ENCODE results near the gene MRPL33.

Gene MRPL33

DNA sequence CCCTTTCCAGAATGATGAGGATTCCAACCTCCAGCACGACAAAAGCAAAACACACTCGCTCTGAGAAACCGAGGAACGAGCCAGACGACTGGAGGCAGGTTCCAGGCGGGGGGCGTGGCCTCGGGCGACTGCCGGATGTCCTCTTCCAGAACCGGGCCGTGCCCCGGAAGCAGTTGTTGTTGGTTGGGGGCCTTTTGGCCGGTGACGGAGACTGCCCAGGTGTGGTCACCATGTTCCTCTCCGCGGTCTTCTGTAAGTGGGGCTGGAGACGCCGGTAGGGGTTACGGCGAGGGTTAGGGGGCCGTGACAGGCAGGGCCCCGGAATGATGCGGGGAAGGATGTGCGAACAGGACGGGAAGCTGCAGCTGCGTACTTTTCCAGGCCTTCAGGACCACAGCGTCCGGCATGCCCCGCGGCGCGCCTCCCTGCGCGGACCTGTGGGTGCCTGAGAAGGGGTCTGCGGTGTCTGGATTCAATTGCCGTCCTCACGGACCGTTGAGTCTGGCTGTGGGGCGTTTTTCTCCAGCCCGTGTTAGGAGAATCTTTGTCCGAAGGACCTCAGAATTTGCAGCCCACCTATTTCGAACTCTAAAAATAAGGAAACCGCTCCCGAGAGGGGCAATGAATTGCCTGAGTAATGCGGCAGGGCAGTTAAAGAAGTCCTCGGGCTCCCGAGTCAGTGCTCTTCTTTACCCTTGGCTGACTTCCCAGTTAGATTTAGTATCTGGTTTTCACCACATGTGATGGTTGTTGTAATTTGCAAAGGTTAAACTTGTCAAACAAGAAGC lies at the start of gene MRPL33:
MRPL33 (plus strand) TSS at position 172 of the 788 bp plus-strand sequence; CDS start at position 231, 59 bp downstream.
- peak; percentile 84 to 90 for DNase-seq

DNA sequence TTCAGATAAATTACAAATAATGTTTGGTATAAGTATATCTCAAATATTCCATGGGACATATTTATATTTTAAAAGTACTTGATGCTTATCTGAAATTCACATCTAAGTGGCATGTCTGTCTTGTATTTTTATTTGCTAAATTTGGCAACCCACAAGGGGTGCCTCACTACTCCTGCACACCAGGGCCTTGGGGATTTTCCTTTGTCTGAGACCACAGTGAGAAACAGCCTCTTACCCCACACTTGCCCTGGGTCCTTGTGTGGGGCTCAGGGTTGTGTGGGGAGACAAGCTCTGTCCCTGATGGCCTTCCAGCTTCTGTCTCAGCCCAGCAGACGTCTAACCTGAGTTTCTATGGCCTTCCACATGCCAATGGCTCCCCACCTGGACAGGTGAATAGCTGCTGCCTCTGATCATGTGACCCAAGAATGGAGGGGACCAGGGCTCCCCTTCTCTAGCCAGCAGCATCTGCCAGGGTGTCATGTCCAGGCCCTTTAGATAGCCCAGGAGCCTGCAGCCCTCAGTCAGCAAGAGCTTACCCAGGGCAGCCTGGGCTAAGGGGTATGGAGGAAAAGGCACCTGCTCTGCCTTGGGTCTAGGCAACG lies 49.5 kb upstream of the MRPL33 start:
- DNase-seq, result no peak

DNA sequence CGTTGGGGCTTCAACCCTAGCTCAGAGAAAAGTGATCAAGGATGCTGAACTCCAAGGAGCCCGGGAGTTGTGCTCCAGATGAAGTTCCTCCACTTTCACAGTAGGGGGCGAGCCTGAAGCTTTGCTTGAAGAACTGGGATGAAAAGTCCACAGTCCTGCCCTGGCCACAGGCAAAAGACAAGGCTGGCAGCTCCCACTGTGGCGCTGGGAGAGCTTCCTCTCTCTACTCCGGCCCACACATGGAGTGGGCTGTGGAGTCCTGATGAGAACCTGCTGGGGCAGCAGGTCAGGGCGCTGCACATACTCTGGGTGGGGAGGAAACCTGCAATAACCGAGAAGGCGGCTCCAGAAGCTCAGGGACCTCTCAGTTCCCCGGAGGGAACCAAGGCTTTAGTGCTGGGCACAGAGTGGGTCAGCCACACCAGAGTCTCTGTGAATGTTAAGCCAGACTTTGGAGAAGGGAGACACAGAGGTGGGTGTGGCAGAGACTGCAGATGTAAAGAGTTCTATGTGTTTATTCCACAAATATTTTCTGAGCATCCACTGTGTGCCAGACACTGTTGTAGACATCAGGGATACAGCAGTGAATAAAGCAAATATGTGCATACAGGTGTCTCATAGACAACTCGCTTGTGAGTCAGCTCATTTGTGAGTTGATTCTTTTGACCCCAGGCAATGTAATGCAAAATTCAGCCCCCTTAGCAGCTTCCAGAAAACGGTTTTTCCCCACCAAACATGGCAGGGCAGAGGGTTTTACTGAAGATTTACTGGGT lies 48.0 kb upstream of the MRPL33 start:
- DNase-seq, result peak; percentile 70 to 82

DNA sequence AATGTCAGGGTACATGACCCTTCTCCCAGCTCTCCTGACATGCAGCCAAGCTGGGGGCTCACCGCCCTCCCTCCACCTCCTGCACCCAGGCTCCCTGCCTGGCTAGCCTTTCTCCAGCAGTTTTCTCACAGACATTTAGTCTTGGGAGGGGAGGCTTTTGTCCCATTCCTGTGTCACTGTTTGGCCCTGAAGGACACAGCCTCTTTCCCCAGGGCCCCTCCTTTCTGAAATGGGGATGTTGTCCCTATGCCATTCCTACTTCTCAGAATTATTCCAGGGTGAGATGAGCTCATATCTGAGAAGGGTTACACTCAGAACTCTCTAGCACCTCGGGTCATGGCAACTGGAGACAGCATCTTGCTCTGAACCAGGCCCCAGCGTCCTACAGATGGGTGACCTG lies 47.3 kb upstream of the MRPL33 start:
- no peak for DNase-seq

DNA sequence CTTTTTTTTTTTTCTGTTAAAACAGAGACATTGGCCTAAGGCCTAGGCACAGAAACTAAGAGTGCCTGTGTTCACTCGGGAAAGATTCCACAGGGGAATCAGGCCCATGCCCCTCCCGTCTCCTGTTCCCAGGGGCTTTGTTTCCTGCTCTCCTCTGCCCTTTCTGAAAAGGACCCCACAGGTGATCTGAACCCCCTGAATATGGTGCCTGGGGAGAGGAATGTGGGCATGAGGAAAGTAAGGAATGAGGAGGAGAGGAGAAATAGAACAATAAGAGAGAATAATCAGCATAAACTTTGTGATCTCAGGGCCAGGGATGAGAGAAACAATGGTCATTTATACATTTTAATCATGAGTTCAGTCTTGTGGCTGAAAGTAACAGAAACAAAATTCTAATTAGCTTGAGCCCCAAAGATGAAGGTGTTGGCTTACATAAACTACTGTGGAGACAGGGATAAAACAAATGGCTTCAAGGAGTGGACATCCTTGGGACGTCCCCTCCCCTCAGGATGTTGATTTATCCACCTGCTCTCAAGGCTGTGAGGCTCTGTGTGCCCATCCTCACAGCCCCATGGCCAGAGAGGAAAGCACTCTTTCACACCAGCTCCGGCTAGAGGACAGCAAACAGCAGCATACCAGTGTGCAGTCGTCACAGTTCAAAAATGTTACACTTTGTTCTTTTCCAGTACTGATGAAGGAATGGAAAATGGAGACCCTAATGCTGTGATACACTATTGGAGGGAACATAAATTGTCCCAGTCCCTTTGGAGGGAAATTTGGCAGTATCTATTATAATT lies 46.4 kb upstream of the MRPL33 start:
- no peak for DNase-seq

DNA sequence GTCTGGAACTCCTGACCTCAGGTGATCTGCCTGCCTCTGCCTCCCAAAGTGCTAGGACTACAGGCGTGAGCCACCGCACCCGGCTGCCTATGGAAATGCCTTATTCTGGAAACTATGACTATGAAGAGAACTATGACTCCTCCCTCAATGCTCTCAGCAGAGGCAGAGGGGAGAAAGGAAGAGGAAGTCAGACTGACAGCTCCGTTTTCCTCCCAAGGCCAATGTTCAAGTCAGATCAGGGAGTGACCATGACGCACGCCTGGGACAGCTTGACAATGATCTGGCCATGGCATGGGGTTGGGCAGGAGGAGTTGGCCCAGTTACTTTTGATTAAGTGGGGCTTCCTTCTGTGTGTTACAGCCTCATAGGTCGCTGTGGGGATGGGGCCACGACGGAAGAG lies 44.3 kb upstream of the MRPL33 start:
- DNase-seq, result peak; percentile 78 to 80

DNA sequence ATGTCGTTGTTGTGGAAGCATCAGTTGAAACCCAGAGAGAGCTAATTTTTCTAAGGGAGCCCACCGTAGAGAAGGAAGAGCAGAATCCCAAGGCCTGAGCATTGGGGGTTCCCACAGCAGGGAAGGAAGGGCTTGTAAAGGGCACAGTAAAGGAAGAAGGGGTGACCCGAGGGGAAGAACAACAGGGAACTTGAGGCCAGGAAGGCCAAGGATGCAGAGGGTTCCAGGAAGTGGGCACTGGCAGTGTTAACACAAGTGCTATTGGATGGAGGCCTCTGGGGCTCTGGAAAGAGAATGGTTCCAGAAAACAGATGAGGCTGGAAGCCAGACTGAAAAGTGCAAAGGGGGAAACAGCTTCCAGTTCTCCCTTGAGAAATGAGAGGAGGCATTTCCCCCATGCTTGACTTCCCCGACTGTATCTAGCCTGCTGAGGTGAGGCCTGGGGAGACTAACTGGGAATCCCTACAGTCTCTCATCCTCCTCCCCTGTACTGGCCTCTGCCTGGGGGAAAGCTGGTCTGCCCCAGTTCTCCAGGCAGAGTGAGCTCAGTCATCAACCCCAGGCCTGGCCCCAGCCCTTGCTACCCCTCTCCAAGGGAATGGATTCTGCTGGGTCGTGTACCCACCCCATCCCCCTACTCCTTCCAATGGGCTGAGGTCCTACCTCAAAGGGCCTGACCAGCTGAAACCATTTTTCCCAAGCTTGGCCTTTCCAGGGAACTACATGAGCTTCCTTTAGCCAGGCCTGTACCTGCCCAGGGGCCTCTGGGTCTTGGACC lies 43.2 kb upstream of the MRPL33 start:
- no peak for DNase-seq

DNA sequence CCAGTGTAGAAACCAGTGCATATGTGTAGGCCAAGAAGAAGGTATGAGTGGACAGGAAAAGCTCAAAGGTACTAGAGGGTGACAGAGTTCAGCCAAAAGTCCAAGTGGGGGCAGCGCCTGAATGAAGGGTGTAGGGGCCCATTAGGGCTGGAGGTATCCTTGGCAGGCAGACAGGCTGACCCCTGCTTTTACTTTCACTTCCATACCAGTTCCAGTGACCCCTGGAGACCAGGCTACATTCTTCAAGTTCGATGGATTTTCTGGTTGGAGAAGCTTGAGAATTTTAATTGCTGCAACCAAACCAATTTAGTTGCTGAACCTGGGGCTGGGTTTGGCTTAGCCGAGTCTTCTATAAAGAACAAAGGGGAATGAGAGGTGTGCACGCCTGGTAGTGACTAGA lies 42.3 kb upstream of the MRPL33 start:
- no peak for DNase-seq

DNA sequence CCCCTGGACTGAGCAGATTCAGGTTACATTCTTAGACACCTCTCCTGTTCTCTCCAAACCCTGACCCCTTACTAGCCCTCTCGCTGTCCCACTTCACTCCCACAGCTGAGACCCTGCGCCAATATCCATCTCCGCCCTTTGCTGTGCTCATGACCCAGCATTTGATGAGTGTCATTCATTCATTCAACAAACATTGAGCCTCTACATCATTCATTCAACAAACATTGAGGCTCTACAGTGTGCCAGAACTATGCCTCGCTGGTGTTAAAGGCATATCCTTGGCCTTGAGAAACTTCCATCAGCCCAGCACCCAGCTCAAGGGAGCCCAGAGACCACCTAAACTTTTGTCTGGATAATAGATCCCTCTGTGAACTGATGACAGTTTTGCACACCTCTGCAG lies 41.9 kb upstream of the MRPL33 start:
- DNase-seq, result no peak

DNA sequence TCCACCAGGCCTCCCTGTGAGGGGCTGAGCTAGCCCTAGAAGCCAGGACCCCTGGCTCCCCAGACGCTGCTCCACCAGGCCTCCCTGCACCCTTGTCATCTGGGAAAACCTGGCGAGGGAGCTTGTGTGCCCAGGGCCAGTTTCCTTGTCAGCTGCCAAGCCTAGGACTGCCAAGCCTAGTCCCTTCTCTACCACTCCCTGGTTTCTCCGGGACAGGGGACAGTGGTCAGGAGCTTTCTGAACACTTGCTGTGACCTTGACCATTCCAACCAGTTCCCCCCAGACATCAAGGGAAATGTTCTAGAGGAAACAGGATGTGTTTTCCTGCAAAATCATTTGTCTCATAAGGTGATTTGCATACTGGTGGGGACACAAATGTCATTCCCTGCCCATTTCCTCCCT lies 41.3 kb upstream of the MRPL33 start:
- no peak for DNase-seq

DNA sequence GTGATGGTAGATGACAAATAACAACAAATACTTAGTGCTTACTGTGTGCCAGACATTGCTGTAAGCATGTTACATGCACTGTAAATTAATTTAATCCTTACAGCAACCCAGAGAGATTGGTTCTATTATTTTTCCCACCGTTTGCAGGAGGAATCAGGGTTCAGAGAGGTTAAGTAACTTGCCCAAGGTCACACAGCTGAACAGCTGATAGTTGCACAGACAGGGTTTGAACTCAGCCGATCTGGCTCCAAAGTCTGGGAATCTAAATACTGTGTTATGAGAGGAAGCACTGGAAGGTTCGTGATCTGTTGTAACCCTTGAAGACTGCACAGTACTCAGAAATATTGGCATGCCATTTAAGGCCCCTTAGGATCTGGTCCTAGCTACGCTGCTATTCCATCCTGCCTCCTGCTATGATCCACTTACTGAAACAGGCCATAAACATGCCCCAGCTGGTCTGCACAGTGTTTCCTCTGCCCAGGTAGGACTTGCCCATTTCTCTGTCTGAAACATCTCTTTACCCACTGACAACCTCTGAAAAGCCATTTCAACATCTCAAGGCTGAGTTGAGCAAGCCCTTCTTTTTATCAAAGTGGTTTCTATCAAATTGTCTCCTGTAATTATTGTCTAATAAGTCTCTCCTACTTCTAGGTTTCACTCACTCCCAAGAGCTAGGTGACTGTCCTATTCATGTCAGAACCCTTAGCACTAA lies 40.4 kb upstream of the MRPL33 start:
- DNase-seq, result no peak

DNA sequence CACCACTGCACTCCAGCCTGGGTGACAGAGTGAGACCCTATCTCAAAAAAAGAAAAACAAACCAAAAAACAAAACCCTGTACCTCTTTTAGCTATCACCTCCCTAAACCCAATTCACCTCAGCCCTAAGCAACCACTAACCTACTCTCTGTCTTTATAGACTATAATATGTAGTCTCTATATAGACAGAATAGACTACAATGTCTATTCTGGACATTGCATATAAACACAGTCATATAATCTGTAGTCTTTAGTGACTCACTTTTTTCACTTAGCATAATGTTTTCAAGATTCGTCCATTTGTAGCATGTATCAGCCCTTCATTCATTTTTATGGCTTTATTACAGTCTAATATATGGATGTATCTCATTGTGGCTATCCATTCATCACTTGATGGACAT lies 37.2 kb upstream of the MRPL33 start:
- DNase-seq, result no peak

DNA sequence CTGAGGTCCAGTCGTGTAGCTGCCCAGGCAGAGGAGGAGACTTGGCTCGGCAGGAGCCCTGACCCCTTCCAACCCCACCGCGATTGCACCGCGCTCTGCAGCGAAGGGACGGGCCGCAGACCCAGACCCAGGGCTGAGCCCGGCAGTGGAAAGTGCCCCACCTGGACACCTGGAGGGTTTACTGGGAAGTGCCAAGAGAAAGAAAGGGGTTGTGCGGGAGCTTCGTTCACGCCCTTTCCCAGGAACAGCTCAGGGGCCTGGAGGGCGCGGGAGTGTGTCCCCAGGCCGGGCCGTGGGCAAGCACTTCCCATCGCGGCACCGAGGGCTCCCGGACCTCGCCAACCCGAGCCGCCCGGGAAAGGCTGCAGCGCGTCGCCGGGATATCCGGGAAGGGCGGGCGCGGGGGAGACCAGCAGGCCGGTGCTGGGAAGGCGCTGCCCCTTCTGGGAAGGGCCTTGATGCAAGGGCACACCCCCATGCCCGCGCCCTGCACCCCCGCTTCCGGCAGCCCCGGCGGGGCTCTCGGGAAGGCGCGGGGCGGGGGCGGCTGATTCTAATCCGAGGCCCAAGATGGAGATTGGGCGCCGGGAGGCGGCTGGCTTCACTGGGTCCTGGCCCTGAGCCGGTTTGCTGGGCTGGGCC lies 36.1 kb upstream of the MRPL33 start:
- peak; percentile 54 to 56 for DNase-seq

DNA sequence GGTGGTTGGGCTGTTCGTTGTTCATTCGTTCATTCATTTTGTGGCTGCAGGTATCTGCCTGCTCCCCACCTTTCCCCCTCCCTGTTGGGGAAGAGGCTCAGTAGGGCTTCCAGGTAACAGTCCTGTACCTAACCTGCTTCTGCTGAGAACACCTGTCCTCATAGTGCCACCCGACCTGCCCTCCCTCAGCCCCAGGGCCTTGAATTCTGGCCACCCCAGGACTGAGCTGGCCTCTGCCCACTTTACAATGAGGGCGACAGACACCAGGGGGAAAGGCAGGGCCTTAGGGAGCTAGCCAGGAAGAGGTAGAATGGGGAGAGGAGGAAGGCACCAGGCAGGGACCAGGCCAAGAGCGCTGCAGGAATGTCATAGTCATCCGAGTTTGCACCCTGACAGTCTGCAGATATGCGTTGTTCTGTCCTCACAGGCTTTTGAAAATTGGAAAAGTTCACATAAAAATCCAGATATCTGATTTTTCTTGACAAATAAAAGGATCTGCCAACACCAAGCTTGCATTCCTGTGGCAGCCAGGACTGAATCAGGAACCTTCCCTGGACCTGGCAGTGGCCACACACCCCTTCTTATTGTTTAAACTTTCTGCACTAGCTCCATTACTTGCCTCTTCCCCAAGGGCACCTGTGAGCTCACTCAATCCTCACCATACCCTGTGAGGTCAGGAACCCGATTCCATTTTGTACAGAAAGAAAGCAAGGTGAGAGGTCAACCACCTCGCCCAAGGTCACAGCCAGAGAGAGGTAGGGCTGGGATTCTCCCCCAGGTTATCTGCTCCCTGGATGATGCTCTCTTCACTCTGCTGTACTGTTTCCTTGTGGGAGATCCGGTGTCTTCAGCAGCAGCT lies 35.3 kb upstream of the MRPL33 start:
- no peak for DNase-seq

DNA sequence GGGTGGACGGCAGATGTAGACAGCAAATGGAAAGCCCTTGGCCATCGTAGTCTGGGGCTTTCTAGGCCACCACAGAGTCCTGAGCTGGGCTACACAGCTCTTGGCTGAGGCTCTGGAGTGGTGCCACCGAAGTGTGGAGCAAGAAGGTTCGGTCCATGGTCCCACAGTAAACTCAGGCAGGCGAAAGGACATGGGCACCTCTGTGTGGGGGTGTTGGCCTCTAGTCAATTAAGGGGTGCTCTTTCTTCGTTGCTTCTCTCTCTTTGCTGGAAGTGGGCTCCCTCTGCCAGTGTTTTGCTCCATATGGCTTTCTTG lies 34.7 kb upstream of the MRPL33 start:
- DNase-seq, result no peak

DNA sequence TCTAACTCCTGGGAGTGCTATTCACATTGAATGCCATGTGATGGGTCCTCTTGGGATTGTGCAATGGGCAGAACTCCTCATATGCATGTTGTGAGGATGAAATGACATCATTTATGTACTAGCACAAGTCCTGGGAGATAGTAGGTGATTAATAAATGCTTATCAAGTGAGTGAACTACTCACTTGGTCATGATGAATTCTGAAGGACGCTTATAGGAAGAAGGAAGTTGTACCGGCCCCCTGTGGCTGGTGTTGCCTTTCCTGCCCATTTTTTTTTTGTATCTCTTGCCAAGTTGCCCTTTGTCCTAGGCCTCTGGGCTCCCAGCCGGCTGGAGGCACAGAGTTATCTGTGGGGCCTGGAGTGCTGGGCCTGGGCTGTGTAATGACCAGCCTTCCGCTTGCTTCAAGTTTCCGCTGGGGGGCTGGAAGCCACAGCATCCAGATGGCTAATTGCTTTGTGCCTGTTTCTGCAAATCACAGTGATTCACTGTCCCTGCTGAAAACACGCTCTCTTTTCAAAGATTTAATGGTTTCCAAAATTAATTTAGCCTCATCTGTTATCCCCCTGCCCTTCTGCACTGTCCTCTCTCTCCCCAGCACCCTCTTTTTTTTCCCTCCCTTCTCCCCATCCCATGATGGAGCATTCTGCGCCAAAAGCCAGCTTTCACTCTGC lies 33.7 kb upstream of the MRPL33 start:
- peak; percentile 41 to 53 for DNase-seq

DNA sequence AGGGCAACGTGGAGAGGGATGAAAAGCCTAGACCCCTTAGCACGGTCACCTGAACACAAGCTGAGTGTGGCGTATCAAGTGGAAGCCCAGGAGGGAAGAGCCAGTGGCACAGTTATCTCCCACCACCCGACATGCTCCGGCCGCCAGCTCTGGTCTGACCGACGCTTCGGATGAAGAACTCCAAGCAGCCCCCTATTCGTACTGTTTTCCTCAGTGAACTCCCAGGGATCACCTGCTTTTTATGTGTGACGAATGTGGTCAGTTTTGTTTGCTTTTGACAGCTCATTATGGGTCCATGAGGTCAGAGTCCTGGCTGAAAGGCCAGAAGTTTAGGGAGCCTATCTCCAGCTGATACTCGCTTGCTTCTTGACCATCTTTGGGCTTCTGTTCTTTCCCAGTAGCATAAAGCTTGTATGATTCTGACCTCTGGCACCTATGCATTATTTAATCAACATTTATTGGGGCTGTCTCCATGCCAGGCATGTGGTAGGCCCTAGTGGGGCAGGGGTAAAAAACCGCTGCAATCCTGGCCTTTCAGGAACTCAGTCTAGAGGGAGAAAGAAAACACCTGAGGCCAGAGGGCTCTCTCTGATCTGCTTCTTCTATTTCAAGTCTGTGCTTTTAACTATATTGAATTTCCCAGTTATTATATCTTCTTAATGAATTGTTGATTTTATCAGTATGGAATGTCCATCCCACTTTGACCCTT lies 33.0 kb upstream of the MRPL33 start:
- DNase-seq, result no peak

DNA sequence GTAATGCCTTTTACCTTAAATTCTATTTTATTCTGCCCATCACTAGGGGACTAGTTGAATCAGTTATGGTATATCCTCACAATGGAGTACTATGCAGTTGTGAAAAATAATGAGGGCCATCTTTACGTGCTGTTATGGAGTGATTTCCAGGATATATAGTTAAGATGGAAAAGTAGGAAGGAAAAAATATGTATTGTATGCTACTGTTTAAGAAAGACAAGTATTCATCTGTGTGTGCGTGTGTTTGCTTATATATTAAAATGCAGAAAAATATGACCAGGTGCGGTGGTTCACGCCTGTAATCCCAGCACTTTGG lies 32.5 kb upstream of the MRPL33 start:
- no peak for DNase-seq

DNA sequence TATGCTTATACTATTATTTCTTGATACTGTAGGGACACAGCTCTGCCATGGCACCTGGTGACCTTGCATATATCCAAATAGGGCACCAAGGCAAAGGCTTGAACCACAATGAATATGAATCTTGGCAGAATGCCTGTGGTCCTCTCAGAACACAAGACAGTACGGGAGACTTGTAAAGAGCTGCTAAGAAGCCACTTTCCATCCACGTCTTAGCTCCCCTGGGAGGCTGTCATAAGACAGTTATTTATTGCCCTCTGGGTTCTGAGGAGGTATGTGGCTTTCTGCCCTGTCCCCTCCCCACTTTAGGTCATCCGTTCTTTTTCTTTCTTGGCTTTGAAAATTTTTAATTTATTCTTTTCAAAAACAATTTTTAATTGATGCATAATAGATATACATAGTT lies 29.8 kb upstream of the MRPL33 start:
- DNase-seq, result no peak

Data from inflammatory macrophage treated with lipopolysaccharide for 1 hour (primary cell).